Fibroblast of the aortic adventitia (primary cell): ENCODE results near the gene POLA2. TPM values are rescaled to one million over a fixed set of nuclear protein-coding genes. Genes with fewer than 3 reads are reported as not detected.
"Not testable (repeated sequence)": the region's sequence is repeated elsewhere in the genome, so short reads cannot be mapped to it uniquely, and the experiment has no call there.

Source experiments
- DNase-seq: peaks from one replicate; pipeline ENCODE4 v3.0.0-alpha.2; 2010; ENCODE audit warnings: low read depth
- H3K4me3 ChIP-seq: 2 replicates; pipeline ENCODE4 v1.5.1; 2011; ENCODE audit warnings: low read depth, mild to moderate bottlenecking, control low read depth, low read length, moderate library complexity
- total RNA-seq: library from RNA; depleted of rRNA; stranded (reverse); fragments of >200 nt; gene quantifications from 2 replicates; pipeline ENCODE4 v1.2.3, GENCODE V29; 2012; ENCODE audit warnings: low replicate concordance
- TF ChIP-seq, protein P1 (sequence below): IDR thresholded peaks from 2 replicates; pipeline ENCODE4 v1.5.1; 2011; ENCODE audit warnings: mild to moderate bottlenecking, low read length, control low read depth, inconsistent platforms; ENCODE audit not compliant: insufficient read depth

POLA2 gene
- total RNA-seq, 1 donor = 32.4 TPM

GRCh38 chr11:65321828-65322485 is 60.2 kb downstream of the POLA2 start:
- H3K4me3 ChIP-seq = no peak overlapping the region
- TF ChIP-seq, protein P1, sequence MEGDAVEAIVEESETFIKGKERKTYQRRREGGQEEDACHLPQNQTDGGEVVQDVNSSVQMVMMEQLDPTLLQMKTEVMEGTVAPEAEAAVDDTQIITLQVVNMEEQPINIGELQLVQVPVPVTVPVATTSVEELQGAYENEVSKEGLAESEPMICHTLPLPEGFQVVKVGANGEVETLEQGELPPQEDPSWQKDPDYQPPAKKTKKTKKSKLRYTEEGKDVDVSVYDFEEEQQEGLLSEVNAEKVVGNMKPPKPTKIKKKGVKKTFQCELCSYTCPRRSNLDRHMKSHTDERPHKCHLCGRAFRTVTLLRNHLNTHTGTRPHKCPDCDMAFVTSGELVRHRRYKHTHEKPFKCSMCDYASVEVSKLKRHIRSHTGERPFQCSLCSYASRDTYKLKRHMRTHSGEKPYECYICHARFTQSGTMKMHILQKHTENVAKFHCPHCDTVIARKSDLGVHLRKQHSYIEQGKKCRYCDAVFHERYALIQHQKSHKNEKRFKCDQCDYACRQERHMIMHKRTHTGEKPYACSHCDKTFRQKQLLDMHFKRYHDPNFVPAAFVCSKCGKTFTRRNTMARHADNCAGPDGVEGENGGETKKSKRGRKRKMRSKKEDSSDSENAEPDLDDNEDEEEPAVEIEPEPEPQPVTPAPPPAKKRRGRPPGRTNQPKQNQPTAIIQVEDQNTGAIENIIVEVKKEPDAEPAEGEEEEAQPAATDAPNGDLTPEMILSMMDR = no peak
- DNase-seq = no peak

DNA sequence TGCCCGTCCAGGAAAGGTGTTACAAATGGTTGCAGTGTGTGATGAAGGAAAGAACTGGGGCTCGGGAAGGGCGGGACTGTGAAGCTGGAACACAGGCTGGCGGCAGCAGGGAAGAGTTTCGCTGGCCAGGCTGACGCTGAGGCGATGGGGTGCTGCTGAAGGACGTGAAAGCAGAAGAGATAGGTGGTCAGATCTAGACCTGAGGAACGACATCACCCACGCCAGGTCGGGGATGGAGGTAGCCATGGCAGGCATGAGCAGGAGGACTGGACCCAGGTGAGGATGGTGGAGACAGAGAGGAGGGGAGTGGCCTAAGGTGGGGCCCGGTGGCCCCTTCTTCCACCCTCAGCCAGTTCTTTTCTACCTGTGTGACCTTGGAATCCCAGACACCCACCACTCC is 62.1 kb downstream of the POLA2 start:
- DNase-seq = no peak
- TF ChIP-seq, protein P1 = no peak
- H3K4me3 ChIP-seq = no peak overlapping the region

- no peak overlapping the region for H3K4me3 ChIP-seq
- DNase-seq = no peak
- TF ChIP-seq, protein P1 = no peak
These were observed 63.7 kb downstream of the POLA2 start for GRCh38 chr11:65325435-65325834.

DNA sequence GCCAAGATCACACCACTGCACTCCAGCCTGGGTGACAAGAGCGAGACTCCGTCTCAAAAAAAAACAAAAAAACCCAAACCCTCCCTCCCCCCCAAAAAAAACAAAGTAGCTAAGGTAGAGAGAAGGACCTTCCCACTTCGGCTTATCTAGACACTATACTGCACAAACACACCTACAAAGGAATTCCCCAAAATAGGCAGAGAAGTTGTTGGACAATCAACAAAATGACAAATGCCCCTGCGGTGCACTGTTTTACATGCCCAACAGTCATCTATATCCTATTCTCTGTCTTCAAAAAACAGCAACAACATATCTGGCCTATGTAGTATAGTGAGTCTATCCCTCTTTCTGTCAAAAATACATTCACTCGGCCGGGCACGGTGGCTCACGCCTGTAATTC is 65.3 kb downstream of the POLA2 start:
- TF ChIP-seq, protein P1 = no peak
- no peak overlapping the region for H3K4me3 ChIP-seq
- DNase-seq = no peak

DNA sequence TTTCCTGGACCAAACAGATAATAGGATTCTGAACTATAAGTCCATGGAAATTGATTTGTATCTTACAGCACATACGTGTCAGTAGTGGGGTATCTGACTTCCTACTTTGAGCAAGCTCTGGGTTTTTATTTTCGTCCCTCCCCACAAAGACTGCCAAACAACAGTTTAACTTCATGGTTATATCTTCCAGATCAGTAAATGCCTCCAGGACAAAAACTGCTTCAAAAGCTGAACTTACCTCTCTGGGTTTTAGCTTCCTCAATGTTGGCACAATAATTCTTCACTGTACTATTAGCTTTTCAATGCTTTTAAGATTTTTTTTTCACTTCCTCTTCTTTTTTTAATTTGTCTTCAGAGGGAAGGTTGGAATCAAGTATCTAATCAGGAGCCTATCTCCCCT is 67.7 kb downstream of the POLA2 start:
- no peak overlapping the region for H3K4me3 ChIP-seq
- no peak for DNase-seq
- TF ChIP-seq, protein P1 = no peak

- DNase-seq = peak; percentile 98
- H3K4me3 ChIP-seq = no peak overlapping the region
- TF ChIP-seq, protein P1 = peak; percentile 71
These were observed 68.2 kb downstream of the POLA2 start for GRCh38 chr11:65329944-65330403.

DNA sequence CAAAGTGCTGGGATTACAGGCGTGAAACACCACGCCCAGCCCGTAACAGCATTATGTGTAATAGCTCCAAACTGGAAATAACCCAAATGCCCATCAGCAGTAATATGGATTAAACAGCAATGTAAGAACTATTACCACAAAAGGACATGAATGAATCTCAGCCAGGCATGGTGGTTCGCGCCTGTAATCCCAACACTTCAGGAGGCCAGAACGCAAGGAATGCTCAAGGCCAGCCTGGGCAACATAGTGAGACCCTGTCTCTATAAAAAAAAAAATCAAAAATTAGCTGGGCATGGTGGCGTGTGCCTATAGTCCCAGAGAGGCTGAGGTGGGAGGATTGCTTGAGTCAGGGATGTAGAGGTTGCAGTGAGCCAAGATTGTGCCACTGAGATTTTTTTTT is 68.8 kb downstream of the POLA2 start:
- no peak overlapping the region for H3K4me3 ChIP-seq
- TF ChIP-seq, protein P1 = no peak
- no peak for DNase-seq

GRCh38 chr11:65332591-65332990 is 70.8 kb downstream of the POLA2 start:
- not testable (repeated sequence) for DNase-seq, H3K4me3 ChIP-seq
